ENCODE data around the gene DPYSL3.

- TF ChIP-seq, protein P1, sequence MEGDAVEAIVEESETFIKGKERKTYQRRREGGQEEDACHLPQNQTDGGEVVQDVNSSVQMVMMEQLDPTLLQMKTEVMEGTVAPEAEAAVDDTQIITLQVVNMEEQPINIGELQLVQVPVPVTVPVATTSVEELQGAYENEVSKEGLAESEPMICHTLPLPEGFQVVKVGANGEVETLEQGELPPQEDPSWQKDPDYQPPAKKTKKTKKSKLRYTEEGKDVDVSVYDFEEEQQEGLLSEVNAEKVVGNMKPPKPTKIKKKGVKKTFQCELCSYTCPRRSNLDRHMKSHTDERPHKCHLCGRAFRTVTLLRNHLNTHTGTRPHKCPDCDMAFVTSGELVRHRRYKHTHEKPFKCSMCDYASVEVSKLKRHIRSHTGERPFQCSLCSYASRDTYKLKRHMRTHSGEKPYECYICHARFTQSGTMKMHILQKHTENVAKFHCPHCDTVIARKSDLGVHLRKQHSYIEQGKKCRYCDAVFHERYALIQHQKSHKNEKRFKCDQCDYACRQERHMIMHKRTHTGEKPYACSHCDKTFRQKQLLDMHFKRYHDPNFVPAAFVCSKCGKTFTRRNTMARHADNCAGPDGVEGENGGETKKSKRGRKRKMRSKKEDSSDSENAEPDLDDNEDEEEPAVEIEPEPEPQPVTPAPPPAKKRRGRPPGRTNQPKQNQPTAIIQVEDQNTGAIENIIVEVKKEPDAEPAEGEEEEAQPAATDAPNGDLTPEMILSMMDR (IDR thresholded peaks at IDR 0.05; ENCODE audit: low read length) = no peak
- TF ChIP-seq EZH2 (optimal IDR thresholded peaks at IDR 0.05; ENCODE audit: low read depth, low read length) = no peak
Observed at GRCh38 chr5:147348451-147348850, 161.4 kb downstream of the DPYSL3 start.
